HepG2 (cell line): ENCODE measurements around the gene CTNNBIP1. TPM values are rescaled to one million over a fixed set of nuclear protein-coding genes. Genes with fewer than 3 reads are reported as not detected.

Experiments
- ATAC-seq: fragments of 200-7000 bp; cut with Tn5 transposase; 3 replicates; pipeline ENCODE4 v1.9.1; 2020; ENCODE audit warnings: mild to moderate bottlenecking, moderate library complexity
- BruUV-seq: library from RNA; stranded (reverse); fragments of 400-500 nt; replicated peaks from 2 replicates; lab custom pipeline; 2021; lab: Mats Ljungman, UMichigan
- CTCF ChIA-PET: fragments of 300-600 bp; formaldehyde crosslinking; extraction: SDS; loops from one replicate; lab custom pipeline; 2021; ENCODE audit warnings: low total read pairs, inconsistent platforms, low intra/inter-chr PET ratio; lab: Yijun Ruan, JAX
- POLR2A ChIA-PET: fragments of 350-600 bp; sonication (Branson Sonifier 250); formaldehyde crosslinking; loops from one replicate; lab custom pipeline; 2020; ENCODE audit warnings: antibody characterized with exemption, inconsistent platforms; lab: Yijun Ruan, JAX
- DNase-seq: peaks from one replicate; pipeline ENCODE4 v3.0.0-alpha.2; 2015; ENCODE audit warnings: low spot score
- FAIRE-seq: peaks from 3 replicates; lab custom pipeline; 2011; peaks lifted over from hg19 to GRCh38; lab: Jason Lieb, UNC
- H2AFZ ChIP-seq: one replicate; pipeline ENCODE4 v1.6.1; 2011; ENCODE audit warnings: low read length, inconsistent platforms
- H3K27ac ChIP-seq: fragments of 300-600 bp; 3 replicates; pipeline ENCODE4 v1.8.0; 2011; ENCODE audit warnings: mixed run types, mild to moderate bottlenecking, mixed read lengths, low read length, inconsistent platforms; ENCODE audit not compliant: insufficient read depth; ENCODE audit errors: extremely low read length
- H3K27me3 ChIP-seq, 2 experiments: fragments of 200-600 bp in 1 of 2; 2 replicates in 1 of 2; 3 replicates in 1 of 2; pipeline versions ENCODE4 v1.6.0 to v1.8.0; 2011; ENCODE audit warnings: low read length in 2 of 2, mild to moderate bottlenecking in 2 of 2, moderate library complexity in 2 of 2, inconsistent platforms in 1 of 2; ENCODE audit not compliant: insufficient read depth in 2 of 2, control insufficient read depth in 1 of 2
- H3K36me3 ChIP-seq, 2 experiments: fragments of 200-600 bp in 1 of 2; replicated peaks in 1 of 2; 2 replicates in 1 of 2; 3 replicates in 1 of 2; pipeline versions ENCODE4 v1.5.1 to v1.8.0; 2011; ENCODE audit warnings: low read length in 2 of 2, inconsistent platforms in 1 of 2; ENCODE audit not compliant: insufficient read depth in 2 of 2, control insufficient read depth in 1 of 2
- H3K4me1 ChIP-seq: 2 replicates; pipeline ENCODE4 v1.5.1; 2012; ENCODE audit warnings: low read length, inconsistent platforms; ENCODE audit not compliant: insufficient read depth
- H3K4me2 ChIP-seq: 2 replicates; pipeline ENCODE4 v1.6.0; 2011; ENCODE audit warnings: low read depth, low read length, inconsistent platforms
- H3K4me3 ChIP-seq, 3 experiments: fragments of 200-600 bp in 1 of 3; sonication (generic), shearing (Covaris generic) in 1 of 3; replicated peaks in 1 of 3; 2 replicates each; pipeline ENCODE4 v1.5.1; 2011 to 2016; ENCODE audit warnings: low read length in 3 of 3, inconsistent platforms in 2 of 3, low read depth in 2 of 3, mild to moderate bottlenecking in 2 of 3, control low read depth in 1 of 3, mixed read lengths in 1 of 3; ENCODE audit not compliant: insufficient read depth in 1 of 3
- H3K79me2 ChIP-seq: one replicate; pipeline ENCODE4 v1.6.1; 2011; ENCODE audit warnings: low read length, inconsistent platforms; ENCODE audit not compliant: insufficient read depth
- H3K9ac ChIP-seq: 2 replicates; pipeline ENCODE4 v1.6.0; 2011; ENCODE audit warnings: mild to moderate bottlenecking, low read depth, low read length, inconsistent platforms; ENCODE audit not compliant: insufficient read depth
- H3K9me3 ChIP-seq: 2 replicates; pipeline ENCODE4 v1.5.1; 2012; ENCODE audit warnings: mild to moderate bottlenecking, low read length
- H4K20me1 ChIP-seq: 2 replicates; pipeline ENCODE4 v1.6.0; 2011; ENCODE audit warnings: inconsistent platforms, mild to moderate bottlenecking, low read length, moderate library complexity; ENCODE audit not compliant: insufficient read depth
- CREB1 ChIP-seq, 2 experiments: fragments of 450-650 bp in 1 of 2; IDR thresholded peaks; 2 replicates each; pipeline ENCODE4 v1.6.1; 2016 to 2017; ENCODE audit warnings: control low read depth in 1 of 2, mild to moderate bottlenecking in 1 of 2, missing compliant biosample characterization in 1 of 2, missing genetic modification characterization in 1 of 2
- SKI ChIP-seq: fragments of 450-650 bp; IDR thresholded peaks from one replicate; pipeline ENCODE4 v1.6.1; 2018; ENCODE audit warnings: mild to moderate bottlenecking; ENCODE audit not compliant: partially characterized antibody
- ZNF180 ChIP-seq: sonication (generic); formaldehyde crosslinking; IDR thresholded peaks from 2 replicates; pipeline ENCODE4 v1.4.0; 2020; ENCODE audit warnings: low read depth, missing genetic modification reagents, borderline replicate concordance
- ZNF567 ChIP-seq: sonication (generic); formaldehyde crosslinking; IDR thresholded peaks from 2 replicates; pipeline ENCODE4 v1.8.1; 2023; ENCODE audit warnings: mild to moderate bottlenecking, missing genetic modification reagents, borderline replicate concordance
- WGBS: methylation state at CpG from one replicate; pipeline ENCODE4 v1.1.6; 2017; ENCODE audit warnings: low lambda C conversion rate; 5-methylcytosine and 5-hydroxymethylcytosine counted together
- in situ Hi-C: cut with HindIII; loops from 2 replicates; pipeline ENCODE4 v1.10.0; 2017; ENCODE audit warnings: low pct_unique_long_range_greater_than_20kb; ENCODE audit not compliant: extremely low pct_ligation_motif_present
- intact Hi-C: fragments of 100-400 bp; cut with micrococcal nuclease; formaldehyde crosslinking; loops from one replicate; pipeline ENCODE4 v1.10.0; 2022; ENCODE audit not compliant: unreplicated experiment
- polyA plus RNA-seq, 8 experiments: library from polyadenylated mRNA; depleted of rRNA in 3 of 8; stranded (reverse) in 7 of 8; unstranded in 1 of 8; fragments of >200 nt; fragmentation: Illumina TruSeq in 4 of 8; extraction: Trizol in 4 of 8; gene quantifications; 2 replicates each; pipeline versions ENCODE4 v1.2.1 to v1.2.3, GENCODE V29; 2011 to 2016; ENCODE audit warnings: low read depth in 4 of 8, missing spikeins in 1 of 8, mixed read lengths in 1 of 8; ENCODE audit not compliant: insufficient read depth in 1 of 8
- total RNA-seq, 5 experiments: library from RNA; depleted of rRNA; stranded (reverse); fragments of >200 nt; fragmentation: Illumina TruSeq; extraction: Trizol; gene quantifications; 2 replicates each; pipeline ENCODE4 v1.2.3, GENCODE V29; 2016; ENCODE audit warnings: low read depth in 1 of 5
- TF ChIP-seq, protein P1 (sequence below): sonication (generic); formaldehyde crosslinking; IDR thresholded peaks from 2 replicates; pipeline ENCODE4 v1.8.1; 2023; ENCODE audit warnings: missing genetic modification reagents, mild to moderate bottlenecking, borderline replicate concordance
- TF ChIP-seq, protein P2 (sequence below): IDR thresholded peaks from 2 replicates; pipeline ENCODE4 v1.6.1; 2016; ENCODE audit warnings: low read depth, borderline replicate concordance
- TF ChIP-seq, protein P3 (sequence below): sonication (generic); formaldehyde crosslinking; IDR thresholded peaks from 2 replicates; pipeline ENCODE4 v1.5.0; 2020; ENCODE audit warnings: mild to moderate bottlenecking, missing genetic modification reagents

The CTNNBIP1 gene
- total and polyA plus RNA-seq, 2 of the 13 experiments (the other 11 are each of a cell fraction or from before 2014, with no cell fraction given): 71.7 to 83.0 TPM

DNA sequence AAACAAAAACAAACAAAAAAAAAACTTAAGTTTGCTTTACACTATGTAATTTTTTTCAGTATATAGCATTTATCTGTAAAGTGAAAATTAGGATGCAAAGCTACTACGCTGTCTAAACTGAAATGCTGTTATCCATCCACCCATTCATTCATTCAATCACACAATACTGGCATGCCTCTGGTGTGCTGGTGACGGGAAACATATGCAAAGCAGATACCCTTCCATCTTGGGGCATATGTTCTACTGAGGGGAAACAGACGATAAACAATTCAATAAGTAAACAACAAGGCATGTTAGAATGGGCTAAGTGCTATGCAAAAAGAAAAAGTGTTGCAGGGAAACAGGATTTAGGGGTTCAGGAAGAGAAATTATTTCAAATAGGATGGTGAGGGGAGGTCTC lies 89.5 kb downstream of the CTNNBIP1 start:
- FAIRE-seq (no peak), ATAC-seq (no peak), DNase-seq (no peak)
- Histone ChIP-seq H3K9me3 (no peaks in the 10 kb centered on the region), H3K9ac (no peak overlapping the region), H4K20me1 (peaks cover 11% of the 10 kb centered on the region; the same call in 1 of the 2 replicates), H3K4me1 (peaks cover 70% of the 10 kb centered on the region), H3K27me3 (no peaks in the 10 kb centered on the region; a peak in 1 of 5 replicates), H3K4me3 (no peak overlapping the region), H3K36me3 (no peaks in the 10 kb centered on the region), H2AFZ (no peak overlapping the region), H3K4me2 (peak overlapping the region; percentile 9; the same call in 1 of the 2 replicates), H3K79me2 (peaks cover 61% of the 10 kb centered on the region), H3K27ac (no peak overlapping the region)
- in situ Hi-C loops (no loop called here), intact Hi-C loops (no loop called here)
- CTCF ChIA-PET: no interaction called here
- TF ChIP-seq CREB1 (IDR thresholded peaks at IDR 0.05) (no peak), CREB1 (CRISPR knock-in tag; IDR thresholded peaks at IDR 0.05) (no peak), ZNF180 (CRISPR knock-in tag) (no peak), SKI (no peak), ZNF567 (CRISPR knock-in tag) (no peak)
- TF ChIP-seq, protein P1, sequence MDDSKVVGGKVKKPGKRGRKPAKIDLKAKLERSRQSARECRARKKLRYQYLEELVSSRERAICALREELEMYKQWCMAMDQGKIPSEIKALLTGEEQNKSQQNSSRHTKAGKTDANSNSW (CRISPR knock-in tag): no peak
- no TSS peak for BruUV-seq
- WGBS: 81% methylated on average over 3 of the region's 3 CpGs
- POLR2A ChIA-PET: no interaction called here

DNA sequence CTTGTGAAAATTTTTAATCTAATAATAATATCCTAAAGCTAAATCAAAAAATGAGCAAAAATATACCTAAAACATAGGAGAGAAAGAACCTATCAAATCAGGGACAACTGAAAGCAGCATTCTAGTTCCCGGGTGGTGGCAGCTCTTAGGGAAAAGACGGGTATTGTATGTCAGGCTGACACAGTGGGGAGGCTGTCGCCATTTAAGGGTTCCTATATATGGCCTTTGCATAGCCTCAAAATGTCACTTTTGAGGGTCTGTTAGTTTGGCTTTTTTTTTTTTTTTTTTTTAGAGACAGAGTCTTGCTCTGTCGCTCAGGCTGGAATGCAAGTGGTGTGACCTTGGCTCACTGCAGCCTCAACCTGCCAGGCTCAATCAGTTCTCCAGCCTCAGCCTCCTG lies 92.3 kb downstream of the CTNNBIP1 start:
- peaks cover 74% of the 10 kb centered on the region for H3K4me1 ChIP-seq
- peaks cover 82% of the 10 kb centered on the region for H3K79me2 ChIP-seq
- 97% methylated on average over 4 of the region's 4 CpGs for WGBS
- no peaks in the 10 kb centered on the region for H3K36me3 ChIP-seq
- no peaks in the 10 kb centered on the region; a peak in 1 of 5 replicates for H3K27me3 ChIP-seq
- H4K20me1 ChIP-seq: peaks cover 9% of the 10 kb centered on the region; the same call in 1 of the 2 replicates
- no peaks in the 10 kb centered on the region for H3K9me3 ChIP-seq
- ATAC-seq (no peak), FAIRE-seq (no peak), DNase-seq (no peak)
- CTCF ChIA-PET: no interaction called here
- no peak overlapping the region for H3K9ac ChIP-seq
- BruUV-seq: no TSS peak
- no peak overlapping the region for H3K27ac ChIP-seq
- no peak overlapping the region for H3K4me2 ChIP-seq
- H2AFZ ChIP-seq: no peak overlapping the region
- no peak overlapping the region for H3K4me3 ChIP-seq
- TF ChIP-seq, protein P2, sequence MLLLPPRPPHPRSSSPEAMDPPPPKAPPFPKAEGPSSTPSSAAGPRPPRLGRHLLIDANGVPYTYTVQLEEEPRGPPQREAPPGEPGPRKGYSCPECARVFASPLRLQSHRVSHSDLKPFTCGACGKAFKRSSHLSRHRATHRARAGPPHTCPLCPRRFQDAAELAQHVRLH: no peak
- TF ChIP-seq, protein P3, sequence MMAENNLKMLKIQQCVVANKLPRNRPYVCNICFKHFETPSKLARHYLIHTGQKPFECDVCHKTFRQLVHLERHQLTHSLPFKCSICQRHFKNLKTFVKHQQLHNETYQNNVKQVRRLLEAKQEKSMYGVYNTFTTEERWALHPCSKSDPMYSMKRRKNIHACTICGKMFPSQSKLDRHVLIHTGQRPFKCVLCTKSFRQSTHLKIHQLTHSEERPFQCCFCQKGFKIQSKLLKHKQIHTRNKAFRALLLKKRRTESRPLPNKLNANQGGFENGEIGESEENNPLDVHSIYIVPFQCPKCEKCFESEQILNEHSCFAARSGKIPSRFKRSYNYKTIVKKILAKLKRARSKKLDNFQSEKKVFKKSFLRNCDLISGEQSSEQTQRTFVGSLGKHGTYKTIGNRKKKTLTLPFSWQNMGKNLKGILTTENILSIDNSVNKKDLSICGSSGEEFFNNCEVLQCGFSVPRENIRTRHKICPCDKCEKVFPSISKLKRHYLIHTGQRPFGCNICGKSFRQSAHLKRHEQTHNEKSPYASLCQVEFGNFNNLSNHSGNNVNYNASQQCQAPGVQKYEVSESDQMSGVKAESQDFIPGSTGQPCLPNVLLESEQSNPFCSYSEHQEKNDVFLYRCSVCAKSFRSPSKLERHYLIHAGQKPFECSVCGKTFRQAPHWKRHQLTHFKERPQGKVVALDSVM (CRISPR knock-in tag): peak; percentile 86
- in situ Hi-C loops: no loop called here
- intact Hi-C loops: no loop called here
- POLR2A ChIA-PET: no interaction called here
